ENCODE results near the gene PCDH18. TPM values are rescaled to one million over a fixed set of nuclear protein-coding genes. Genes with fewer than 3 reads are reported as not detected.
"Not testable (repeated sequence)": the region's sequence is repeated elsewhere in the genome, so short reads cannot be mapped to it uniquely, and the experiment has no call there.

The PCDH18 gene
- polyA plus RNA-seq, 6 donors from 2014 or later = not detected

DNA sequence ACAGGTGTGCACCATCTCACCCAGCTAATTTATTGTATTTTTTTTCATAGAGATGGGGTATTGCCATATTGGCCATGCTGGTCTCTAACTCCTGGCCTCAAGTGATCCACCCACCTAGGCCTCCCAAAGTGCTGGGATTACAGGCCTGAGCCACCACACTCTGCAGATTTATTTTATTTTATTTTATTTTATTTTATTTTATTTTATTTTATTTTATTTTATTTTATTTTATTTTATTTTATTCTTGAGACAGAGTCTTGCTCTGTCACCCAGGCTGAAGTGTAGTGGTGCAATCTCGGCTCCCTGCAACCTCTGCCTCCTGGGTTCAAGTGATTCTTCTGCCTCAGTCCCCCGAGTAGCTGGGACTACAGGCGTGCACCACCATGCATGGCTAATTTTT is 15.0 kb downstream of the PCDH18 start:
- not testable (repeated sequence) for H3K27ac Mint-ChIP-seq; H3K27me3 Mint-ChIP-seq; H3K4me3 Mint-ChIP-seq; ATAC-seq (ENCODE audit: low read depth in 2 of 2); H3K36me3 Mint-ChIP-seq; H3K9me3 Mint-ChIP-seq; DNase-seq; H3K4me1 Mint-ChIP-seq

GRCh38 chr4:137514406-137515111 is 17.7 kb downstream of the PCDH18 start:
- ATAC-seq (ENCODE audit: low read depth in 2 of 2) (no peak), DNase-seq (no peak)
- no peak overlapping the region for H3K4me3 Mint-ChIP-seq
- no peaks in the 10 kb centered on the region for H3K36me3 Mint-ChIP-seq
- H3K27ac Mint-ChIP-seq = peak overlapping the region in 1 of 6 donors; percentile 4
- H3K9me3 Mint-ChIP-seq = no peaks in the 10 kb centered on the region
- H3K27me3 Mint-ChIP-seq = no peaks in the 10 kb centered on the region
- no peaks in the 10 kb centered on the region for H3K4me1 Mint-ChIP-seq

GRCh38 chr4:137510557-137511265 is 21.6 kb downstream of the PCDH18 start:
- DNase-seq (no peak), ATAC-seq (ENCODE audit: low read depth in 2 of 2) (no peak)
- H3K27ac Mint-ChIP-seq = no peak overlapping the region
- no peaks in the 10 kb centered on the region for H3K9me3 Mint-ChIP-seq
- H3K27me3 Mint-ChIP-seq = no peaks in the 10 kb centered on the region
- H3K4me1 Mint-ChIP-seq = no peaks in the 10 kb centered on the region
- no peaks in the 10 kb centered on the region for H3K36me3 Mint-ChIP-seq
- no peak overlapping the region for H3K4me3 Mint-ChIP-seq

- Mint-ChIP-seq H3K36me3 (no peaks in the 10 kb centered on the region), H3K4me3 (no peak overlapping the region), H3K27me3 (no peaks in the 10 kb centered on the region), H3K9me3 (peaks cover 0 to 4% (median 0%) of the 10 kb centered on the region in 7 donors), H3K4me1 (no peaks in the 10 kb centered on the region), H3K27ac (no peak overlapping the region)
- DNase-seq (no peak), ATAC-seq (ENCODE audit: low read depth in 2 of 2) (no peak)
These were observed 22.4 kb downstream of the PCDH18 start for GRCh38 chr4:137509855-137510282.

DNA sequence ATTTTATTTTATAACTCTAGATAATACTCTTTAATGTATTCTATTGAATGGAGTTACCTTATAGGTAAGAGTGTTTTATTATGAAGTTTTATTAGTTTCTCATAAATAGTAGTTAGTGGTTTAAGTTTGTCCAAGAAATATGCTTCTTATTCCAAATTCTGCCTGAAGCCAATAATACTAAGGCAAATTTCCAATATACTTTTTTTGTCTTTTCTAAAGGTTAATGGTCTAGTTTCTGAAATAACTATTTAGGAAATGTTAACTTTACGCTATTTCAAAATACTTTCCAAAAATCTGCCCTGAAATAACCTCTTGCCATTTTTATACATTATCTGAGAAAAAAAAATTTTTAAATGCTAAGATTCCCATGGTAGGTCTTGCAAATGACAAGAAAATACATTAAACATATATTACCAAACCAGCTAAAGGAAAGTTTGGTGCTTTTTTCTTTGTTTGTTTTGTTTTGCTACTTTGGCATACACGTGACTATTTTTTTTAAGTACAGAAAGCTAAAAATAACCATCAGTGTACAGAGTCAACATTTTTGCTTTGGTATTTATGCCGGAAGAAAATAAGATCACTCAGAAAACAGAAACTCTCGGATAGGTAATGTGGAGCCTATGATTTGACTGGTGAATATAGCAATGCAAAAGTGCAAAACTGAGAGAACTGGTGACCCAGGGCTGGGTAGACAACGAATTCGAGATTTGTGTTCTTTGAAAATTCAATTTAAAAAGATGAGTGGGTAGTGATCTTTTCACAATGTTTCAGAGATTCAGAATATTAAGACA is 29.8 kb downstream of the PCDH18 start:
- no peaks in the 10 kb centered on the region for H3K36me3 Mint-ChIP-seq
- H3K27me3 Mint-ChIP-seq = no peaks in the 10 kb centered on the region
- DNase-seq (no peak), ATAC-seq (ENCODE audit: low read depth in 2 of 2) (no peak)
- H3K27ac Mint-ChIP-seq = no peak overlapping the region
- H3K4me1 Mint-ChIP-seq = no peaks in the 10 kb centered on the region
- no peak overlapping the region for H3K4me3 Mint-ChIP-seq
- peaks cover 0 to 5% (median 3%) of the 10 kb centered on the region in 7 donors for H3K9me3 Mint-ChIP-seq

DNA sequence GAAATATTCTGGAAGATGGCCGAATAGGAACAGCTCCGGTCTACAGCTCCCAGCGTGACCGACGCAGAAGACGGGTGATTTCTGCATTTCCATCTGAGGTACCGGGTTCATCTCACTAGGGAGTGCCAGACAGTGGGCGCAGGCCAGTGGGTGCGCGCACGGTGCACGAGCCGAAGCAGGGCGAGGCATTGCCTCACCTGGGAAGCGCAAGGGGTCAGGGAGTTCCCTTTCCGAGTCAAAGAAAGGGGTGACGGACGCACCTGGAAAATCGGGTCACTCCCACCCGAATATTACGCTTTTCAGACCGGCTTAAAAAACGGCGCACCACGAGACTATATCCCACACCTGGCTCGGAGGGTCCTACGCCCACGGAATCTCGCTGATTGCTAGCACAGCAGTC is 36.0 kb downstream of the PCDH18 start:
- not testable (repeated sequence) for H3K4me3 Mint-ChIP-seq; H3K27me3 Mint-ChIP-seq; H3K9me3 Mint-ChIP-seq; ATAC-seq (ENCODE audit: low read depth in 2 of 2); H3K4me1 Mint-ChIP-seq; H3K36me3 Mint-ChIP-seq; H3K27ac Mint-ChIP-seq; DNase-seq

GRCh38 chr4:137495578-137495977 is 36.7 kb downstream of the PCDH18 start:
- no peak overlapping the region for H3K27ac Mint-ChIP-seq
- no peaks in the 10 kb centered on the region for H3K27me3 Mint-ChIP-seq
- ATAC-seq (ENCODE audit: low read depth in 2 of 2) = no peak
- no peak for DNase-seq
- H3K9me3 Mint-ChIP-seq = peaks cover 0 to 9% (median 2%) of the 10 kb centered on the region in 7 donors
- H3K4me1 Mint-ChIP-seq = no peaks in the 10 kb centered on the region
- H3K36me3 Mint-ChIP-seq = no peaks in the 10 kb centered on the region
- no peak overlapping the region for H3K4me3 Mint-ChIP-seq

GRCh38 chr4:137483313-137483959 is 48.9 kb downstream of the PCDH18 start:
- peaks cover 0 to 12% (median 7%) of the 10 kb centered on the region in 7 donors for H3K9me3 Mint-ChIP-seq
- not testable (repeated sequence) for H3K4me3 Mint-ChIP-seq; DNase-seq; H3K4me1 Mint-ChIP-seq; ATAC-seq (ENCODE audit: low read depth in 2 of 2); H3K27me3 Mint-ChIP-seq; H3K27ac Mint-ChIP-seq; H3K36me3 Mint-ChIP-seq

DNA sequence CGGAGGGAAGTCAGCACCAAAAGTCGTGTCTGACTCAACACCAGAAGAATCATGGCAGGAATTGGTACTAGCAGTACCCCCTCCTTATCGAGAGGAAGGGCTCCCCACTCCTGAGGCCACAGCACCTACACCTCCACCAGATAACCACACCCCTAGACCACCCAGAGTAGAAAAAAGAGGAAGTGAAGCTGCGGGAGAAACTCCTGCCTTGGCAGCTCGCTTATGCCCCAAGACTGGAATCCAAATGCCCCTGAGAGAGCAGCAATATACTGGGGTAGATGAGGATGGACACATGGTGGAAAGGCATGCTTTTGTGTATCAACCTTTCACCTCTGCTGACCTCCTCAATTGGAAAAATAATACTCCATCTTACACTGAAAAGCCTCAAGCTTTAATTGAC is 52.6 kb downstream of the PCDH18 start:
- H3K4me1 Mint-ChIP-seq = not testable (repeated sequence)
- peak overlapping the region in 1 of 6 donors; percentile 20 for H3K27ac Mint-ChIP-seq

DNA sequence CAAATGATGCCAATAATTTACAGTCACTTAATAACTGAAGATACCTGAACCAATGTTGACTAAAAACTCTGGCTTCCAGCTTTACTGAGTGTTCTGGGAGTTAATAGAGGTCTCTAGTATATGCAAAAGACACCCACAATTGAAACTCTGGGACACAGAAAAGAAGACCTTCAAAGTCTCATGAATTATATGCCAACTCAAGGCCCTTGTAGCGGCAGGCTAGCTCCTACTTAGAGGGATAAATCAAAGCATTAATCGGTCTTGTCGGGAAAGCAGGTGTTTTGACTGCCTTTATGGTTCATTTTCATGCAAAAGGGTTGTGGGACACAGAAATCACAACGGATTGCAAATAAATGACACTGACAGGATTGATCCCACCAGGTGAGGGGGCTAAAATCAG is 55.9 kb downstream of the PCDH18 start:
- no peak for DNase-seq
- ATAC-seq (ENCODE audit: low read depth in 2 of 2) = no peak
- H3K9me3 Mint-ChIP-seq = peaks cover 2 to 8% (median 5%) of the 10 kb centered on the region in 7 donors
- H3K27me3 Mint-ChIP-seq = no peaks in the 10 kb centered on the region
- H3K36me3 Mint-ChIP-seq = no peaks in the 10 kb centered on the region
- no peaks in the 10 kb centered on the region for H3K4me1 Mint-ChIP-seq
- no peak overlapping the region for H3K4me3 Mint-ChIP-seq
- H3K27ac Mint-ChIP-seq = no peak overlapping the region

More for the DNA sequence above, 52.6 kb downstream of the PCDH18 start:
- ATAC-seq (ENCODE audit: low read depth in 2 of 2); DNase-seq; H3K36me3 Mint-ChIP-seq; H3K27me3 Mint-ChIP-seq: not testable (repeated sequence)
- Mint-ChIP-seq H3K9me3 (peaks cover 0 to 12% (median 5%) of the 10 kb centered on the region in 7 donors), H3K4me3 (peak overlapping the region in 1 of 8 donors; percentile 5)

DNA sequence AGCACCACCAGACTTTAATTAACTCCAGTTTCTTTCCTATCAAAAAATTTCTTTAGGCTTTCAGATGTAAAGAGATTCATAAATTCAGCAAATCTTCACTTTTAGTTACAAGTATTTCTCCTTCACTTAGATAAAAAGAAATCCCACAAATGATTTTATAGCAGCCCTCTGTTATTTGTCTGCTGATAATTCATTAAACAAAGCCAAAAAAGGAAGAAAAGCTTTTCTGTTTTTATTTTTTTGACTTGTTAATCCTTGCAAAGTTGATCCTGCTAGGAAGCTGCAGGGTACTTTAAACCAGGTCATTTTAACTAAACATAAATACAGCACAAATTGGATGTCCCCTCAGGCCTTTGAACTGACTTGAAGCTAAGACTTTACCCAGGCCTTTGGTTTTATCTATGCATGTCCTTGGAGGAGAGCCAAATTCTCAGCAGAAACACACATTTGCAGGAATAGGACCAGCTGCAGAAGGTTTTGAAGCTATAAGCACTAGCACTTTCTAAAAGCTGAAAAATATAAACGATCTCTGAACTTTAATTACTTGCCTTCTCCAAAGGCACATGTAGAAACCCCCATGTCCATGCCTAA is 57.5 kb downstream of the PCDH18 start:
- H3K27me3 Mint-ChIP-seq = no peaks in the 10 kb centered on the region
- no peak overlapping the region for H3K4me3 Mint-ChIP-seq
- H3K4me1 Mint-ChIP-seq = no peaks in the 10 kb centered on the region
- peaks cover 0 to 5% (median 2%) of the 10 kb centered on the region in 7 donors for H3K9me3 Mint-ChIP-seq
- DNase-seq (no peak), ATAC-seq (ENCODE audit: low read depth in 2 of 2) (no peak)
- H3K36me3 Mint-ChIP-seq = no peaks in the 10 kb centered on the region
- no peak overlapping the region for H3K27ac Mint-ChIP-seq

DNA sequence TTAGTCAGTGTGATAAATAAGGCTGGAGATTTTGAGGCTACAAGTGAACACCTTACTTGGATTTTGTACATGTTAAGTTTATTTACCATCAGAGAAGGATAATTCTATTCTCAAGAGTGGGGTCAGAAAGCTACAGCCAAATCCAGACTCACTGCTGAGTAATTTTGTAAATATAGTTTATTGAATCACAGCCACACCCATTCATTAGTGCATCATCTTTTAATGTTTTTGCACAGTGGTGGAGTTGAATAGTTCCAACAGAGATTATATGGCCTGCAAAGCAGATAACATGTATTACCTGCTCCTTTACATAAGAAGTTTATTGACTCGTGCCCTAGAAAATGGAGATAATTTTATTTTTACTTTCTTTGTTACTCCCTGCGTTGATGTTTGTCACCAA is 60.4 kb downstream of the PCDH18 start:
- Mint-ChIP-seq H3K9me3 (peaks cover 0 to 9% (median 0%) of the 10 kb centered on the region in 7 donors), H3K4me3 (no peak overlapping the region), H3K36me3 (no peaks in the 10 kb centered on the region), H3K27ac (no peak overlapping the region), H3K27me3 (no peaks in the 10 kb centered on the region), H3K4me1 (no peaks in the 10 kb centered on the region)
- ATAC-seq (ENCODE audit: low read depth in 2 of 2) (no peak), DNase-seq (no peak)

DNA sequence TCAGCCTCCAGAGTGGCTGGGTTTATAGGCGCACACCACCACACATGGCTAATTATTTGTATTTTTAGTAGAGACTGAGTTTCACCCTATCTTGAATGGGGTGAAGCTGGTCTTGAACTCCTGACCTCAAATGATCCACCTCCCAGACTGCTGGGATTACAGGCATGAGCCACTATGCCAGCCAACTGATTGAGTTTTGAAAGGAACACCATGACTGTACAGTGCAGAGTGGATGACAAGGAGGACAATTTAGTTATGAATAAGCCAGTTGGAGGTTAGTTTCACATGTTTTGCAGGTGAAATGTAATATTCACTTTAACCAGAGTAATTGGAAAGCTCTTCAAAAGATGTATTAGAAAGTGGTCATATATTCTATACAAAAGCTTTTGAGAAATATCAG is 60.8 kb downstream of the PCDH18 start:
- DNase-seq = no peak
- peaks cover 0 to 11% (median 0%) of the 10 kb centered on the region in 7 donors for H3K9me3 Mint-ChIP-seq
- H3K4me1 Mint-ChIP-seq = no peaks in the 10 kb centered on the region
- H3K36me3 Mint-ChIP-seq = no peaks in the 10 kb centered on the region
- no peaks in the 10 kb centered on the region for H3K27me3 Mint-ChIP-seq
- no peak for ATAC-seq (ENCODE audit: low read depth in 2 of 2)
- no peak overlapping the region for H3K27ac Mint-ChIP-seq
- H3K4me3 Mint-ChIP-seq = no peak overlapping the region
